ENCODE data around the gene MTCL1. TPM values are rescaled to one million over a fixed set of nuclear protein-coding genes. Genes with fewer than 3 reads are reported as not detected.

MTCL1 gene
- total and polyA plus RNA-seq, 3 experiments from 2014 or later: 1.0 to 1.1 TPM; not detected in 1

- H3K36me3 ChIP-seq (ENCODE audit: insufficient read depth, low read length): no peaks in the 10 kb centered on the region
- peaks cover 1 to 22% of the 10 kb centered on the region in 2 donors for H3K27me3 Mint-ChIP-seq
- no peaks in the 10 kb centered on the region for H3K36me3 Mint-ChIP-seq
- H3K4me1 Mint-ChIP-seq: peaks cover 2 to 6% (median 5%) of the 10 kb centered on the region in 3 donors
- peak overlapping the region in 1 of 7 donors; percentile 12 for H3K4me3 Mint-ChIP-seq
- H3K27ac Mint-ChIP-seq: peak overlapping the region in 1 of 8 donors; percentile 28
- DNase-seq: no peak
- H3K27me3 ChIP-seq (ENCODE audit: insufficient read depth, low read length, poor library complexity, severe bottlenecking): no peaks in the 10 kb centered on the region
- ChIA-PET POLR2A (no interaction called here), CTCF (no interaction called here)
- H3K4me3 ChIP-seq (ENCODE audit: low read length): no peak overlapping the region
- no peaks in the 10 kb centered on the region for H3K4me1 ChIP-seq (ENCODE audit: insufficient read depth, low read length)
- no peak overlapping the region for H3K27ac ChIP-seq (ENCODE audit: low read depth, low read length)
- H3K9me3 ChIP-seq (ENCODE audit: low read length): no peaks in the 10 kb centered on the region
- peaks cover 0 to 2% (median 0%) of the 10 kb centered on the region in 5 donors for H3K9me3 Mint-ChIP-seq
These were observed 43.4 kb upstream of the MTCL1 start for GRCh38 chr18:8661754-8662559.

GRCh38 chr18:8662560-8663255 lies 42.6 kb upstream of the MTCL1 start:
- CTCF ChIA-PET: interaction anchor here (1.2 kb wide), 1 partner anchor 9 kb away, joined by 3 read pairs; no protein-coding TSS in a partner anchor

GRCh38 chr18:8667846-8668245 lies 37.5 kb upstream of the MTCL1 start:
- Mint-ChIP-seq H3K27ac (no peak overlapping the region), H3K4me3 (no peak overlapping the region), H3K36me3 (no peaks in the 10 kb centered on the region)

More at GRCh38 chr18:8662560-8663255, 42.6 kb upstream of the MTCL1 start:
- Histone ChIP-seq H3K9me3 (ENCODE audit: low read length) (no peaks in the 10 kb centered on the region), H3K36me3 (ENCODE audit: insufficient read depth, low read length) (no peaks in the 10 kb centered on the region), H3K27ac (ENCODE audit: low read depth, low read length) (no peak overlapping the region), H3K4me3 (ENCODE audit: low read length) (no peak overlapping the region), H3K27me3 (ENCODE audit: insufficient read depth, low read length, poor library complexity, severe bottlenecking) (no peaks in the 10 kb centered on the region), H3K4me1 (ENCODE audit: insufficient read depth, low read length) (no peaks in the 10 kb centered on the region)
- Mint-ChIP-seq H3K4me3 (no peak overlapping the region), H3K36me3 (no peaks in the 10 kb centered on the region), H3K9me3 (peaks cover 0 to 2% (median 0%) of the 10 kb centered on the region in 5 donors), H3K27me3 (peaks cover 1 to 22% of the 10 kb centered on the region in 2 donors), H3K27ac (peak overlapping the region in 1 of 8 donors; percentile 38), H3K4me1 (peaks cover 2 to 6% (median 5%) of the 10 kb centered on the region in 3 donors)
- POLR2A ChIA-PET: no interaction called here
- no peak for DNase-seq

GRCh38 chr18:8668381-8668780 lies 37.0 kb upstream of the MTCL1 start:
- no peak for DNase-seq
- Histone ChIP-seq H3K4me3 (ENCODE audit: low read length) (no peak overlapping the region), H3K27ac (ENCODE audit: low read depth, low read length) (no peak overlapping the region), H3K36me3 (ENCODE audit: insufficient read depth, low read length) (no peaks in the 10 kb centered on the region), H3K4me1 (ENCODE audit: insufficient read depth, low read length) (no peaks in the 10 kb centered on the region), H3K9me3 (ENCODE audit: low read length) (no peaks in the 10 kb centered on the region), H3K27me3 (ENCODE audit: insufficient read depth, low read length, poor library complexity, severe bottlenecking) (no peaks in the 10 kb centered on the region)
- H3K4me3 Mint-ChIP-seq: no peak overlapping the region
- ChIA-PET POLR2A (no interaction called here), CTCF (no interaction called here)
- H3K27me3 Mint-ChIP-seq: peaks cover 4 to 7% of the 10 kb centered on the region in 2 donors
- no peak overlapping the region for H3K27ac Mint-ChIP-seq
- H3K36me3 Mint-ChIP-seq: no peaks in the 10 kb centered on the region
- H3K4me1 Mint-ChIP-seq: no peaks in the 10 kb centered on the region
- H3K9me3 Mint-ChIP-seq: peaks cover 0 to 2% (median 0%) of the 10 kb centered on the region in 5 donors

More at GRCh38 chr18:8667846-8668245, 37.5 kb upstream of the MTCL1 start:
- H3K4me3 ChIP-seq (ENCODE audit: low read length): no peak overlapping the region
- no peak for DNase-seq
- Mint-ChIP-seq H3K27me3 (peaks cover 4 to 13% of the 10 kb centered on the region in 2 donors), H3K4me1 (no peaks in the 10 kb centered on the region), H3K9me3 (peaks cover 0 to 2% (median 0%) of the 10 kb centered on the region in 5 donors)
- H3K36me3 ChIP-seq (ENCODE audit: insufficient read depth, low read length): no peaks in the 10 kb centered on the region
- H3K27me3 ChIP-seq (ENCODE audit: insufficient read depth, low read length, poor library complexity, severe bottlenecking): no peaks in the 10 kb centered on the region
- H3K4me1 ChIP-seq (ENCODE audit: insufficient read depth, low read length): no peaks in the 10 kb centered on the region
- H3K9me3 ChIP-seq (ENCODE audit: low read length): no peaks in the 10 kb centered on the region
- CTCF ChIA-PET: no interaction called here
- H3K27ac ChIP-seq (ENCODE audit: low read depth, low read length): no peak overlapping the region
- POLR2A ChIA-PET: no interaction called here

- H3K27me3 ChIP-seq (ENCODE audit: insufficient read depth, low read length, poor library complexity, severe bottlenecking): no peaks in the 10 kb centered on the region
- no peak overlapping the region for H3K4me3 ChIP-seq (ENCODE audit: low read length)
- ChIA-PET POLR2A (no interaction called here), CTCF (no interaction called here)
- no peaks in the 10 kb centered on the region for H3K9me3 ChIP-seq (ENCODE audit: low read length)
- no peak for DNase-seq
- H3K4me3 Mint-ChIP-seq: no peak overlapping the region
- no peaks in the 10 kb centered on the region for H3K4me1 Mint-ChIP-seq
- no peak overlapping the region for H3K27ac ChIP-seq (ENCODE audit: low read depth, low read length)
- peaks cover 4% of the 10 kb centered on the region in 2 donors for H3K27me3 Mint-ChIP-seq
- no peaks in the 10 kb centered on the region for H3K36me3 ChIP-seq (ENCODE audit: insufficient read depth, low read length)
- H3K36me3 Mint-ChIP-seq: no peaks in the 10 kb centered on the region
- H3K27ac Mint-ChIP-seq: no peak overlapping the region
- no peaks in the 10 kb centered on the region for H3K4me1 ChIP-seq (ENCODE audit: insufficient read depth, low read length)
- peaks cover 0 to 2% (median 0%) of the 10 kb centered on the region in 5 donors for H3K9me3 Mint-ChIP-seq
These were observed 35.8 kb upstream of the MTCL1 start for GRCh38 chr18:8669571-8669970.

GRCh38 chr18:8673256-8674209 lies 31.8 kb upstream of the MTCL1 start:
- CTCF ChIA-PET: no interaction called here
- H3K4me3 Mint-ChIP-seq: no peak overlapping the region
- no peaks in the 10 kb centered on the region for H3K9me3 Mint-ChIP-seq
- Histone ChIP-seq H3K36me3 (ENCODE audit: insufficient read depth, low read length) (no peaks in the 10 kb centered on the region), H3K27ac (ENCODE audit: low read depth, low read length) (no peak overlapping the region), H3K27me3 (ENCODE audit: insufficient read depth, low read length, poor library complexity, severe bottlenecking) (no peaks in the 10 kb centered on the region), H3K4me1 (ENCODE audit: insufficient read depth, low read length) (no peaks in the 10 kb centered on the region), H3K4me3 (ENCODE audit: low read length) (no peak overlapping the region), H3K9me3 (ENCODE audit: low read length) (no peaks in the 10 kb centered on the region)
- no peak for DNase-seq
- peaks cover 0 to 4% of the 10 kb centered on the region in 2 donors for H3K27me3 Mint-ChIP-seq
- no peaks in the 10 kb centered on the region for H3K4me1 Mint-ChIP-seq
- no peak overlapping the region for H3K27ac Mint-ChIP-seq
- no peaks in the 10 kb centered on the region for H3K36me3 Mint-ChIP-seq
- POLR2A ChIA-PET: no interaction called here

GRCh38 chr18:8675057-8675456 lies 30.3 kb upstream of the MTCL1 start:
- Histone ChIP-seq H3K36me3 (ENCODE audit: insufficient read depth, low read length) (no peaks in the 10 kb centered on the region), H3K27me3 (ENCODE audit: insufficient read depth, low read length, poor library complexity, severe bottlenecking) (no peaks in the 10 kb centered on the region), H3K4me3 (ENCODE audit: low read length) (no peak overlapping the region), H3K4me1 (ENCODE audit: insufficient read depth, low read length) (no peaks in the 10 kb centered on the region), H3K27ac (ENCODE audit: low read depth, low read length) (no peak overlapping the region), H3K9me3 (ENCODE audit: low read length) (no peaks in the 10 kb centered on the region)
- peaks cover 0 to 4% of the 10 kb centered on the region in 2 donors for H3K27me3 Mint-ChIP-seq
- H3K36me3 Mint-ChIP-seq: no peaks in the 10 kb centered on the region
- no peaks in the 10 kb centered on the region for H3K9me3 Mint-ChIP-seq
- no peak overlapping the region for H3K27ac Mint-ChIP-seq
- no peak overlapping the region for H3K4me3 Mint-ChIP-seq
- CTCF ChIA-PET: no interaction called here
- no peaks in the 10 kb centered on the region for H3K4me1 Mint-ChIP-seq
- DNase-seq: no peak
- POLR2A ChIA-PET: no interaction called here
